DOHH2 (cell line): ENCODE results near the gene POLA1.

Experiments used
- H3F3A ChIP-seq: fragments of 200-600 bp; sonication (generic), shearing (Covaris generic); 2 replicates; pipeline ENCODE4 v1.6.0; 2016; ENCODE audit warnings: antibody characterized with exemption, mild to moderate bottlenecking; ENCODE audit not compliant: control insufficient read depth, insufficient read depth
- H3K27ac ChIP-seq: fragments of 200-600 bp; sonication (generic); 2 replicates; pipeline ENCODE4 v1.5.1; 2014; ENCODE audit warnings: low read depth, mild to moderate bottlenecking, low read length, moderate library complexity
- H3K27me3 ChIP-seq: fragments of 200-600 bp; sonication (generic); 2 replicates; pipeline ENCODE4 v1.6.1; 2014; ENCODE audit warnings: mild to moderate bottlenecking, low read length, mixed read lengths; ENCODE audit not compliant: control insufficient read depth
- H3K36me3 ChIP-seq: fragments of 200-600 bp; sonication (generic); 2 replicates; pipeline ENCODE4 v1.6.1; 2014; ENCODE audit warnings: mild to moderate bottlenecking, low read length, moderate library complexity, mixed read lengths; ENCODE audit not compliant: control insufficient read depth
- H3K4me1 ChIP-seq: fragments of 200-600 bp; sonication (generic); 2 replicates; pipeline ENCODE4 v1.6.1; 2014; ENCODE audit warnings: mild to moderate bottlenecking, low read length, mixed read lengths; ENCODE audit not compliant: control insufficient read depth
- H3K4me2 ChIP-seq: fragments of 200-600 bp; sonication (generic); 2 replicates; pipeline ENCODE4 v1.6.0; 2014; ENCODE audit warnings: mild to moderate bottlenecking, low read length, moderate library complexity
- H3K4me3 ChIP-seq: fragments of 200-600 bp; sonication (generic); 2 replicates; pipeline ENCODE4 v1.5.1; 2014; ENCODE audit warnings: mild to moderate bottlenecking, low read length, mixed read lengths
- H3K79me2 ChIP-seq: fragments of 200-600 bp; sonication (generic); 2 replicates; pipeline ENCODE4 v1.6.1; 2014; ENCODE audit warnings: mild to moderate bottlenecking, low read length, mixed read lengths; ENCODE audit not compliant: control insufficient read depth
- H3K9me2 ChIP-seq: fragments of 200-600 bp; sonication (generic); replicated peaks from 2 replicates; pipeline ENCODE4 v1.6.1; 2014; ENCODE audit warnings: mild to moderate bottlenecking, low read length, mixed read lengths; ENCODE audit not compliant: control insufficient read depth
- H3K9me3 ChIP-seq: fragments of 200-600 bp; sonication (generic); 2 replicates; pipeline ENCODE4 v1.6.1; 2014; ENCODE audit warnings: antibody characterized with exemption, low read length, mixed read lengths; ENCODE audit not compliant: control insufficient read depth, insufficient read depth
- H4K20me1 ChIP-seq: fragments of 200-600 bp; sonication (generic); 2 replicates; pipeline ENCODE4 v1.6.0; 2014; ENCODE audit warnings: low read depth, mild to moderate bottlenecking, antibody characterized with exemption, low read length, moderate library complexity; ENCODE audit not compliant: control insufficient read depth, insufficient read depth
- EZH2phosphoT487 ChIP-seq: fragments of 200-600 bp; sonication (generic); IDR thresholded peaks from 2 replicates; pipeline ENCODE4 v1.6.1; 2017; ENCODE audit warnings: borderline replicate concordance, mild to moderate bottlenecking, antibody characterized with exemption, low read length, moderate library complexity, mixed read lengths
- TF ChIP-seq, protein P1 (sequence below): fragments of 200-600 bp; sonication (generic); IDR thresholded peaks from one replicate; pipeline ENCODE4 v1.5.1; 2014; ENCODE audit warnings: antibody characterized with exemption, mild to moderate bottlenecking, low read depth, low read length; ENCODE audit not compliant: poor library complexity, severe bottlenecking

The POLA1 gene

DNA sequence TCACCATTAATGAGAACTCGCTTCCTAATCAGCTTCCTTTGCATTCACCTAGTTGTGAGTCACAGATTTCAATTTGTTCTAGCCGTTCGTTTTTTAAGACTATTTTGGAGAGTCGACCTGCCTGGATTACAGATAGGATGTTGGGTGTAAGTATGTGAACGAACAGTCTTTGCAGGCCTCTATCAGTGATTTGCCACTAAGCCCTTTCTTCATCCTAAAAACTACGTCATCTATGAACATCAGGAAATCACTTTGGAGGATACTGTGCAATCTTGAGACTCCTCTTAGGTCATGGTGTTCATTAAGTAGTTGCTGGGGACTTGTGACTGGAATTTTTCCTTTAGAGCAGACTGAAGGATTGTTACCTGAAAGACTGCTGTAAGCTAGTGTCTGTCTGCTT lies 1.1 kb downstream of the POLA1 start:
- no peak for TF ChIP-seq EZH2phosphoT487
- TF ChIP-seq, protein P1, sequence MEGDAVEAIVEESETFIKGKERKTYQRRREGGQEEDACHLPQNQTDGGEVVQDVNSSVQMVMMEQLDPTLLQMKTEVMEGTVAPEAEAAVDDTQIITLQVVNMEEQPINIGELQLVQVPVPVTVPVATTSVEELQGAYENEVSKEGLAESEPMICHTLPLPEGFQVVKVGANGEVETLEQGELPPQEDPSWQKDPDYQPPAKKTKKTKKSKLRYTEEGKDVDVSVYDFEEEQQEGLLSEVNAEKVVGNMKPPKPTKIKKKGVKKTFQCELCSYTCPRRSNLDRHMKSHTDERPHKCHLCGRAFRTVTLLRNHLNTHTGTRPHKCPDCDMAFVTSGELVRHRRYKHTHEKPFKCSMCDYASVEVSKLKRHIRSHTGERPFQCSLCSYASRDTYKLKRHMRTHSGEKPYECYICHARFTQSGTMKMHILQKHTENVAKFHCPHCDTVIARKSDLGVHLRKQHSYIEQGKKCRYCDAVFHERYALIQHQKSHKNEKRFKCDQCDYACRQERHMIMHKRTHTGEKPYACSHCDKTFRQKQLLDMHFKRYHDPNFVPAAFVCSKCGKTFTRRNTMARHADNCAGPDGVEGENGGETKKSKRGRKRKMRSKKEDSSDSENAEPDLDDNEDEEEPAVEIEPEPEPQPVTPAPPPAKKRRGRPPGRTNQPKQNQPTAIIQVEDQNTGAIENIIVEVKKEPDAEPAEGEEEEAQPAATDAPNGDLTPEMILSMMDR: no peak
- Histone ChIP-seq H4K20me1 (0 out of 2 replicates have a peak, but pooled peaks cover 9% of the 10 kb centered on the region), H3K4me1 (peaks cover 33% of the 10 kb centered on the region), H3K27me3 (no peaks in the 10 kb centered on the region), H3K4me2 (peak overlapping the region; percentile 84), H3K79me2 (peaks cover 61% of the 10 kb centered on the region), H3K9me2 (no peaks in the 10 kb centered on the region), H3K27ac (peak overlapping the region; percentile 51), H3F3A (no peaks in the 10 kb centered on the region), H3K4me3 (peak overlapping the region; percentile 87), H3K9me3 (no peaks in the 10 kb centered on the region), H3K36me3 (peaks cover 41% of the 10 kb centered on the region)

DNA sequence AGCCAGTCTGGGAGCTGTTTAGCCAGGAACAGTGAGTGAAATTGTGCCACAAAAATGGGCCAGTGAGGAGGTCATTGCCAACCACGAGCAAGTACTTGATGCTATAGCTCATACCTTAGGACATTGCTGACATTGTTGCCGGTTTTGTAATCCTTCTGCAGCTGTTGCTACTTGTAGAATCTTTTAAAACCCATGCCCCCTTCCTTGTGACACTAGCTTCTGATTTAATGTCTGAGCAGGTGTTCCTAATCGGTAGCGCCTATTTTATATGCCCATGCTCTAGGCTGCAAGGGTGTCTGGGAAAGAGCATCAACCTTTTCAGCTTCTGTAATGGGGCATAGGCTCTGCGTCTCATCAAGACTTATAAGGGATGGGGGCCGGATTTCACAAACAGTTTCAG lies 2.6 kb downstream of the POLA1 start:
- Histone ChIP-seq H3K27ac (no peak overlapping the region), H3K36me3 (peaks cover 54% of the 10 kb centered on the region), H3K9me2 (no peaks in the 10 kb centered on the region), H3K4me1 (peaks cover 27% of the 10 kb centered on the region), H3K27me3 (no peaks in the 10 kb centered on the region), H3K4me2 (peak overlapping the region; percentile 84), H4K20me1 (0 out of 2 replicates have a peak, but pooled peaks cover 9% of the 10 kb centered on the region), H3K9me3 (no peaks in the 10 kb centered on the region), H3K4me3 (peak overlapping the region; percentile 87; the same call in 1 of the 2 replicates), H3F3A (no peaks in the 10 kb centered on the region), H3K79me2 (peaks cover 72% of the 10 kb centered on the region)
- TF ChIP-seq, protein P1: no peak

DNA sequence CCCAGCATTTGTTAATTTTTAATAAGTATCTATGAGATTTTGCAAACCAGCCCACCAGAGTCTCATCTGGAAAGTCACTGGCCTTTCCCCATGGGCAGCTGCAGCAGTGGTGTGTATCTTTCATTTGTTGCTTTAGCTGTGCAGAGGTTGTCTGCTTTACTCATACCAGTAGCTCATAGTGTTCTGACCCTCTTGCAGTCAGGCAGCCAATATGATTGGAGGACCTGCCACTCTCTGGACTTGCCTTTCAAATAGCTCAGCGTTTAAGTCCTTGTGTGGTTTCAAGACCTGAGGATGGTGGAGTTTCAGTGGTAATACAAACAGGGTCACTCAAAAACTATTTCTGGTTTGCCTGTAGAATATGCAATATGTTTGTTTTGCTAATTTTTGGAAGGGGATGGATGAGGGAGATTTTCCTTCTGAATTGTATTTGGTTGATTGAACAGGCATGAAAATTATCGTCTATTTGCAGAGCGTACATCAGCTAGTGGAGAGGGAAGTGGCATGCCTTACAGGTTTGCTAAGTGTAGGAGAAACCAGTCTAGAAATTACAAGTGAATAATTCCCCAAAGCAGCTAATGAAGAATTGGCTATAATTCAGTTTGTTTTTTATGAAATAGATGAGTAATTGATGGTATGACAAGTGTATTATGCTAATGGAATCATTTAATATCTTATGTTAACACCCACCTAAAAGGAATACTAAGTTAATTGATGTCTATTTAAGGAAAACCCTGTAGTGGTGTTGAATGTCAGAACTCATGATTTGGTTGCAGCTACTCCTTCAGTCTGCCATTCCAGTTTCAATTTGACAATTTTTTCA lies 8.9 kb downstream of the POLA1 start:
- no peaks in the 10 kb centered on the region for H3K27me3 ChIP-seq
- H3K79me2 ChIP-seq: peaks cover 56% of the 10 kb centered on the region
- no peaks in the 10 kb centered on the region for H4K20me1 ChIP-seq
- no peaks in the 10 kb centered on the region for H3F3A ChIP-seq
- H3K4me2 ChIP-seq: no peak overlapping the region
- no peaks in the 10 kb centered on the region for H3K9me3 ChIP-seq
- H3K27ac ChIP-seq: no peak overlapping the region
- no peak for TF ChIP-seq EZH2phosphoT487
- TF ChIP-seq, protein P1: no peak
- H3K4me3 ChIP-seq: no peak overlapping the region
- H3K4me1 ChIP-seq: no peaks in the 10 kb centered on the region
- peaks cover 74% of the 10 kb centered on the region for H3K36me3 ChIP-seq
- no peaks in the 10 kb centered on the region for H3K9me2 ChIP-seq
